Daoy (cell line): ENCODE measurements around the gene TMEM35B. TPM values are rescaled to one million over a fixed set of nuclear protein-coding genes. Genes with fewer than 3 reads are reported as not detected.
"Not testable (repeated sequence)": the region's sequence is repeated elsewhere in the genome, so short reads cannot be mapped to it uniquely, and the experiment has no call there.

Source experiments
- DNase-seq: peaks from one replicate; pipeline ENCODE4 v3.0.0-alpha.2; 2015; ENCODE audit warnings: low read depth
- total RNA-seq: library from RNA; depleted of rRNA; stranded (reverse); fragments of >200 nt; shearing (Covaris generic); gene quantifications from 2 replicates; pipeline ENCODE4 v1.2.3, GENCODE V29; 2014; rRNA removed

Gene TMEM35B
- total RNA-seq: 30.5 TPM in 2 replicates

- DNase-seq: peak; percentile 78
These were observed at the start of gene TMEM35B for GRCh38 chr1:34984793-34985608. Gene TMEM35B, minus strand, starts transcription at chr1:34985347. Its CDS starts 42 bp downstream, at chr1:34985305.

GRCh38 chr1:35033346-35033745 is 48.2 kb upstream of the TMEM35B start:
- no peak for DNase-seq

- DNase-seq: no peak
These were observed 47.2 kb upstream of the TMEM35B start for GRCh38 chr1:35032384-35032739.

- peak; percentile 63 for DNase-seq
These were observed 45.8 kb upstream of the TMEM35B start for GRCh38 chr1:35030756-35031446.

- no peak for DNase-seq
These were observed 45.2 kb upstream of the TMEM35B start for GRCh38 chr1:35030338-35030737.

GRCh38 chr1:35029761-35030160 is 44.6 kb upstream of the TMEM35B start:
- no peak for DNase-seq

- no peak for DNase-seq
These were observed 31.3 kb upstream of the TMEM35B start for GRCh38 chr1:35016406-35016805.

GRCh38 chr1:35014486-35014885 is 29.3 kb upstream of the TMEM35B start:
- no peak for DNase-seq

- DNase-seq: no peak
These were observed 20.6 kb upstream of the TMEM35B start for GRCh38 chr1:35005711-35006110.

- DNase-seq: no peak
These were observed 16.6 kb upstream of the TMEM35B start for GRCh38 chr1:35001743-35002142.

GRCh38 chr1:34994878-34995277 is 9.7 kb upstream of the TMEM35B start:
- no peak for DNase-seq

- no peak for DNase-seq
These were observed 3.4 kb upstream of the TMEM35B start for GRCh38 chr1:34988581-34988980.

GRCh38 chr1:34988147-34988546 is 3.0 kb upstream of the TMEM35B start:
- DNase-seq: no peak

- DNase-seq: no peak
These were observed 1.9 kb upstream of the TMEM35B start for GRCh38 chr1:34987018-34987417.

- DNase-seq: not testable (repeated sequence)
These were observed 410 bp upstream of the TMEM35B start for GRCh38 chr1:34985609-34985904.

GRCh38 chr1:34984435-34984792 is 733 bp downstream of the TMEM35B start:
- no peak for DNase-seq

- DNase-seq: peak; percentile 34
These were observed 1.3 kb downstream of the TMEM35B start for GRCh38 chr1:34983700-34984355.

- no peak for DNase-seq
These were observed 2.2 kb downstream of the TMEM35B start for GRCh38 chr1:34982820-34983376.

GRCh38 chr1:34980715-34981114 is 4.4 kb downstream of the TMEM35B start:
- DNase-seq: no peak

GRCh38 chr1:34978921-34979320 is 6.2 kb downstream of the TMEM35B start:
- no peak for DNase-seq

GRCh38 chr1:34977858-34978257 is 7.3 kb downstream of the TMEM35B start:
- DNase-seq: no peak

- no peak for DNase-seq
These were observed 8.0 kb downstream of the TMEM35B start for GRCh38 chr1:34977210-34977471.
